HG03196 (cell line): ENCODE measurements around the gene CNKSR2.

Experiments used
- ATAC-seq: cut with Tn5 transposase; IDR thresholded peaks from one replicate; pipeline ENCODE4 v1.9.1; 2021; ENCODE audit not compliant: unreplicated experiment

The CNKSR2 gene

GRCh38 chrX:21374163-21374993 lies at the start of gene CNKSR2:
Gene CNKSR2, plus strand, starts transcription at chrX:21374418. Its CDS starts 480 bp downstream, at chrX:21374898.
- ATAC-seq = peak; percentile 73

- no peak for ATAC-seq
These were observed 19.5 kb upstream of the CNKSR2 start for GRCh38 chrX:21354725-21355124.

- no peak for ATAC-seq
These were observed 18.4 kb upstream of the CNKSR2 start for GRCh38 chrX:21355831-21356230.

- ATAC-seq = no peak
These were observed 4.6 kb upstream of the CNKSR2 start for GRCh38 chrX:21369613-21370012.

GRCh38 chrX:21373001-21373400 lies 1.2 kb upstream of the CNKSR2 start:
- ATAC-seq = no peak

GRCh38 chrX:21373637-21374162 lies 518 bp upstream of the CNKSR2 start:
- peak; percentile 27 for ATAC-seq

GRCh38 chrX:21374994-21375707 lies 933 bp downstream of the CNKSR2 start:
- ATAC-seq = peak; percentile 36

GRCh38 chrX:21375708-21376009 lies 1.4 kb downstream of the CNKSR2 start:
- ATAC-seq = no peak

- ATAC-seq = no peak
These were observed 2.4 kb downstream of the CNKSR2 start for GRCh38 chrX:21376636-21377035.

GRCh38 chrX:21379991-21380390 lies 5.8 kb downstream of the CNKSR2 start:
- no peak for ATAC-seq

GRCh38 chrX:21382715-21383114 lies 8.5 kb downstream of the CNKSR2 start:
- no peak for ATAC-seq

GRCh38 chrX:21383546-21383945 lies 9.3 kb downstream of the CNKSR2 start:
- no peak for ATAC-seq

- no peak for ATAC-seq
These were observed 10.0 kb downstream of the CNKSR2 start for GRCh38 chrX:21384178-21384577.

- no peak for ATAC-seq
These were observed 20.6 kb downstream of the CNKSR2 start for GRCh38 chrX:21394792-21395191.

GRCh38 chrX:21398426-21398825 lies 24.2 kb downstream of the CNKSR2 start:
- no peak for ATAC-seq

GRCh38 chrX:21400408-21401121 lies 26.3 kb downstream of the CNKSR2 start:
- no peak for ATAC-seq

- ATAC-seq = no peak
These were observed 34.1 kb downstream of the CNKSR2 start for GRCh38 chrX:21408307-21408706.

- no peak for ATAC-seq
These were observed 34.6 kb downstream of the CNKSR2 start for GRCh38 chrX:21408788-21409187.

GRCh38 chrX:21412029-21412428 lies 37.8 kb downstream of the CNKSR2 start:
- no peak for ATAC-seq

GRCh38 chrX:21412883-21413282 lies 38.7 kb downstream of the CNKSR2 start:
- no peak for ATAC-seq

- ATAC-seq = no peak
These were observed 52.9 kb downstream of the CNKSR2 start for GRCh38 chrX:21427086-21427485.

- no peak for ATAC-seq
These were observed 62.8 kb downstream of the CNKSR2 start for GRCh38 chrX:21437036-21437435.
